Brain pericyte (primary cell): ENCODE data around the gene KCNAB2.

ENCODE experiments used
- DNase-seq: peaks from one replicate; pipeline ENCODE4 v3.0.0-alpha.2; 2012; ENCODE audit warnings: low read depth, low spot score

KCNAB2 gene

GRCh38 chr1:6030547-6031261 lies 15.0 kb upstream of the KCNAB2 start:
- no peak for DNase-seq

GRCh38 chr1:6033124-6033523 lies 12.6 kb upstream of the KCNAB2 start:
- DNase-seq: no peak

GRCh38 chr1:6033986-6034749 lies 11.5 kb upstream of the KCNAB2 start:
- no peak for DNase-seq

GRCh38 chr1:6034750-6035096 lies 11.0 kb upstream of the KCNAB2 start:
- no peak for DNase-seq

GRCh38 chr1:6035303-6035702 lies 10.4 kb upstream of the KCNAB2 start:
- no peak for DNase-seq

- no peak for DNase-seq
Observed at GRCh38 chr1:6035719-6036118, 10.0 kb upstream of the KCNAB2 start.

- peak; percentile 34 for DNase-seq
Observed at GRCh38 chr1:6037338-6037762, 8.3 kb upstream of the KCNAB2 start.

- DNase-seq: no peak
Observed at GRCh38 chr1:6038603-6039002, 7.1 kb upstream of the KCNAB2 start.

GRCh38 chr1:6039031-6039430 lies 6.7 kb upstream of the KCNAB2 start:
- no peak for DNase-seq

- no peak for DNase-seq
Observed at GRCh38 chr1:6040444-6040843, 5.2 kb upstream of the KCNAB2 start.

GRCh38 chr1:6040861-6041415 lies 4.8 kb upstream of the KCNAB2 start:
- no peak for DNase-seq

GRCh38 chr1:6041432-6042062 lies 4.1 kb upstream of the KCNAB2 start:
- no peak for DNase-seq

- DNase-seq: no peak
Observed at GRCh38 chr1:6043561-6043960, 2.1 kb upstream of the KCNAB2 start.

- DNase-seq: no peak
Observed at GRCh38 chr1:6044481-6045109, 1.1 kb upstream of the KCNAB2 start.

- no peak for DNase-seq
Observed at GRCh38 chr1:6045110-6045502, 582 bp upstream of the KCNAB2 start.

GRCh38 chr1:6046279-6046678 lies 591 bp downstream of the KCNAB2 start:
- no peak for DNase-seq

- no peak for DNase-seq
Observed at GRCh38 chr1:6048179-6048867, 2.6 kb downstream of the KCNAB2 start.

- DNase-seq: no peak
Observed at GRCh38 chr1:6049419-6049818, 3.7 kb downstream of the KCNAB2 start.

GRCh38 chr1:6051423-6051822 lies 5.7 kb downstream of the KCNAB2 start:
- no peak for DNase-seq

GRCh38 chr1:6052543-6053205 lies 7.0 kb downstream of the KCNAB2 start:
- DNase-seq: no peak

GRCh38 chr1:6053206-6053546 lies 7.5 kb downstream of the KCNAB2 start:
- no peak for DNase-seq
